SKM-1 treated with dmso at 0.1 percent for 144 hours (cell line): ENCODE results near the gene YBX3.

Experiments
- DNase-seq: peaks from one replicate; lab custom pipeline; 2025; ENCODE audit not compliant: unreplicated experiment; lab: John Stamatoyannopoulos, UW

The YBX3 gene

DNA sequence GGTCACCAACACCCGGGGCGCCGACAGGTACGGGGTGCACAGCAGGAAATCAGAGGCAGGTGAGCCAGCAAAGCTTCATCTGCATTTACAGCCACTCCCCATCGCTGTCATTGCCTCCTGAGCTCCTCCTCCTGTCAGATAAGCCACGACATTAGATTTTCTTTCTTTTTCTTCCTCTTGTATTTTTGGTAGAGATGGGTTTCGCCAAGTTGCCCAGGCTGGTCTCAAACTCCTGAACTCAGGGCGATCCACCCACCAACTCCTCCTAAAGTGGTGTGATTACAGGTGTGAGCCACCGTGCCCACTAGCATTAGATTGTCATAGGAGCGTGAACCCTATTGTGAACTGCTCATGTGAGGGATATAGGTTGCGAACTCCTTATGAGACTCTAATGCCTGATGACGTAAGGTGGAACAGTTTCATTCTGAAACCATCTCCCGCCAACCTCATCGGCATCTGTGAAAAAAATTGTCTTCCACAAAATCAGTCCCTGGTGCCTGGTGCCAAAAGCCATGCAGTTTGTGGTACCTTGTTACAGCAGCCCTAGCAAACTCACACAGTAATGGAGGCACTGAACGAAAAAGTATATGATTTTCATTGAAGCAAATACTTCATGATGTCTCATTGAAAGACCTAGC is 50.8 kb downstream of the YBX3 start:
- no peak for DNase-seq

DNA sequence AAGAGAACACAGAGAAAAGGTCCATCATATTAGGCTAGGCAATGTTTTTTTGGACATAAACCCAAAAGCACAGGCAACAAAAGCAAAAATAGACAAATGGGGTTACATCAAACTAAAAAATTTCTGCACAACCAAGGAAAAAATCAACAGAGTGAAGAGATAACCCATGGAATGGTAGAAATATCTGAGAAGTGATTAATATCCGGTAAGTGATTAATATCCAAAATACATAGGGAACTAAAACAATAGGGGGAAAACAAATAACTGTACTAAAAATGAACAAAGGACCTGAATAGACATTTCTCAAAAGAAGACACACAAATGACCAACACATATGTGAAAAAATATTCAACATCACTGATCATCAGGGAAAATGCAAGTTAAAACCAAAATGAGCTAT is 53.6 kb downstream of the YBX3 start:
- no peak for DNase-seq

DNA sequence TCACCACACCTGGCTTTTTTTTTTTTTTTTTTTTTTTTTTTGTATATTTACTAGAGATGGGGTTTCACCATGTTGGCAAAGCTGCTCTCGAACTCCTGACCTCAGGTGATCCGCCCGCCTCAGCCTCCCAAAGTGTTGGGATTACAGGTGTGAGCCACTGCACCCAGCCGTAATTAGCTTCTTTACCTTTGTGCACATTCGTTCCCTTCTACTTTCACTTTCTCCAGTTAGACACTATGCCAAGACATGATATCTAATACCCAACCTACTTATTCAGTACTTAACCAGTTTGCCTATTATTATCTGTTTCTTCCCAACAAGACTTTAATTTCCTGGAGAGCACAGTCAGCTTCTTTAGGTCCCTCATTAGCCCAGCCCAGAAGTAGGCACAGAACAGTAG is 54.6 kb downstream of the YBX3 start:
- no peak for DNase-seq

DNA sequence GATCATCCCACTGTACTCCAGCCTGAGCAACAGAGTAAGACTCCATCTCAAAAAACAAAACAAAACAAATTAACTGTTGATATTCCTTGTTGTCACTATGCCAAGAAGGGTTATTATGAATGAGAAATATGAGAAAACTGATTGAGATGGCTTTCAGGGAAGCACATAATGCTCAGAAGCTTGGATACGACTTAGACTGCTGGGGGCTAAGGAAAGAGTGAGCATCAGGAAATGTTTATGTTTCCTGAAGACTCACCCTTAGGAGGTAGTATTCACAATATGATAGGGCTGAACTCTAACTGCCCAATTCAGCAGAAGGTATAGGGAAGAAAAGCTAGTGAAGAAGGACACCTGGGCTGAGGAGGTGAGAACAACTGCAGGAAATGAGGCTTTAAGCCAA is 55.5 kb downstream of the YBX3 start:
- DNase-seq, result no peak

DNA sequence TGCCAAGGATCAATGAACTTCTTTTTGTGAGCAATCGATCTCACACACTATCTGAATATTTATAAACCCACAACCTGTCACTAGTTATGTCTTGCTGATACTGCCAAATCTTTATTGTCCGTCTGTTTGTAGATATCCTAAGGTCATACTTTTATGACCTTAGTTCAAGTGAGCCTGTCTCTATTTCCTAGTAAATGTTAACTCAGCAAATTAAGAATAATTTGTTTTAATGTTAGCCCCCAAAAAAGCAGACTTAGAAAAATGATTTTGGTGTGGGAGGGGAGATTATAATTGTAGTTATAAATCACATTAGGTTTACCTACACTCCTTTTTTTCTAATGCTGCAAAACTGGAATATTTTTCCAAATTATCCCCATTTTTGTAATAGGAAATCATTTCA is 58.6 kb downstream of the YBX3 start:
- DNase-seq, result no peak

DNA sequence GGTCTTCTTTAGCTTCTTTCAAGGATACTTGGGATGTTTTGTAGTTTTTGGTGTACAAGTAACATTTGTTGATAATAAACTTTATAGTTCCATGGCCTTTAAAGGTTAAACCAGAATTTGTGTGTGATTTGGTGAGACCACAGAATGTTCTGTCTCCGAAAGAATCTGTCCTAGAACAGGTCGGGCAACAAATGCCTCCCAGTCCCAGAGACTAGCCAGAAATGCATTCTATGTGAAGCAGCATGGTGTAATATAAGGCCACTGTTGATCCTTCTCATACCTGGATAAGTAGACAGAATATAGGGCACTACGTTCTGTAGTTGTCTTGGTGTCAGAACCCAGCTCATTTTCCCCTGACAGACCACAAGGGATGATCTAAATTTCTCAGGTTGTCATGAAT is 59.3 kb downstream of the YBX3 start:
- DNase-seq, result no peak

DNA sequence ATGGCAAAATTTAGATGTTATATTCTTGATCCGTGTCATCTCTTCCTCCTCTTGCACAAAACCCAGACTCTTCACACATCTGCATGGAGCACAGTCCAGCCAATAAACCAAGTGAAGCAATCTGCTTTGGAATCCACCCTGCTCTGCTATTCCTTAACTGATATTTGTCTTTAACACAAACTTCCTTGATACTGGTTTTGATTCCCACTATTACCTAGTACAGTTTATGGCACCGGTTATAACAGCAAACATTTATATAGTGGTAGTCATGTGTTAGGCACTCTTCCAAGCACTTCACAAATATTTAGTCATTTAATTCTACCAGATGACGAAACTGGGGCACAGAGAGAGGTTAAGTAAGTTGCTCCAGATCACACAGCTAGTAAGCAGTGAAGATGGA is 61.8 kb downstream of the YBX3 start:
- DNase-seq, result no peak

DNA sequence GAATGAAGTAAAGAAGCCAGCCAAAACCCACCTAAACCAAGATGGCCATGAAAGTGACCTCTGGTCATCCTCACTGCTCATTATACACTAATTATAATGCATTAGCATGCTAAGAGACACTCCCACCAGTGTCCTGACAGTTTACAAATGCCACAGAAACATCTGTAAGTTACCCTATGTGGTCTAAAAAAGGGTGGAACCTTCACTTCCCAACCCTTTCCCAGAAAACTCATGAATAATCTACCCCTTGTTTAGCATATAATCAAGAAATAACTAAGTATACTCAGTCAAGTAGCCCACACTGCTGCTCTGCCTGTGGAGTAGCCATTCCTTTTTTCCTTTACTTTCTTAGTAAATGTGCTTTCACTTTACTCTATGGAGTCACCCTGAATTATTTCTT is 69.1 kb downstream of the YBX3 start:
- no peak for DNase-seq

DNA sequence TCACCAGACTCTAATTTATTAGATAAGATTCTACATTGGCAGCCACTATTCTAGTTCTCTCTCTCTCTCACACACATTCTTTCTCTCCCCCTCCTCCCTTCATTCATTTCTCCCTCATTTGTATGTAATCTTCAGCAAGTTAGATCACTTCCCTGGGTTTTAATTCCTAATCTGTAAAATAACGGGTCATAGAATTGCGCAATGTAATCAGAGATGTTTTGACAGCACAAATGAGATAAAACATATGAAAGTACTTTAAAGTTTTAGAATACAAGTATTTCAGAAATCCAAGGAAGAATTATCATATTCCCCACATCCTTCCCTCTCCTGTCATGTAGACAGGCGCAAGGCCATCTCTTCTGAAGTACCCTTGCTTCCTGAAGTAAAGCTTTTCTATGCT is 70.9 kb downstream of the YBX3 start:
- DNase-seq, result no peak
